Measurements from ENCODE around the gene LRFN3. TPM values are rescaled to one million over a fixed set of nuclear protein-coding genes. Genes with fewer than 3 reads are reported as not detected.

The LRFN3 gene
- total RNA-seq, 2 experiments from 2014 or later = 2.8 to 6.0 TPM

- TF ChIP-seq EZH2phosphoT487 (IDR thresholded peaks at IDR 0.05; ENCODE audit: borderline replicate concordance, low read depth, low read length) (no peak), CTCF (conservative IDR thresholded peaks at IDR 0.05; ENCODE audit: low read length) (no peak)
- Histone ChIP-seq H4K20me1 (ENCODE audit: insufficient read depth, low read length) (no peaks in the 10 kb centered on the region), H3K9me2 (ENCODE audit: insufficient read depth, low read length) (no peaks in the 10 kb centered on the region), H3K79me2 (ENCODE audit: insufficient read depth, low read depth, low read length) (no peaks in the 10 kb centered on the region), H3K4me2 (ENCODE audit: low read length) (no peak overlapping the region), H3K4me3 (ENCODE audit: low read depth, low read length, poor library complexity, severe bottlenecking) (no peak overlapping the region), H3K27ac (ENCODE audit: low read depth, low read length, poor library complexity, severe bottlenecking) (no peak overlapping the region), H2AFZ (ENCODE audit: low read length) (no peak overlapping the region), H3K4me1 (ENCODE audit: insufficient read depth, low read length, poor library complexity, severe bottlenecking) (peaks cover 11% of the 10 kb centered on the region), H3K36me3 (ENCODE audit: insufficient read depth, low read length) (no peaks in the 10 kb centered on the region), H3K9me3 (ENCODE audit: low read length) (no peaks in the 10 kb centered on the region)
- intact Hi-C loops (cut with micrococcal nuclease; ENCODE audit: unreplicated experiment) = no loop called here
- BruUV-seq (replicated peaks) = no TSS peak
- ChIA-PET POLR2A (interaction anchor here (0.7 kb wide), 1 partner anchor 94 kb away, joined by 3 read pairs; no protein-coding TSS in a partner anchor), CTCF (ENCODE audit: unreplicated experiment) (no interaction called here)
- DNase-seq (ENCODE audit: low spot score) = no peak
These were observed 20.7 kb upstream of the LRFN3 start for GRCh38 chr19:35915443-35915842.

GRCh38 chr19:35919306-35919705 is 16.9 kb upstream of the LRFN3 start:
- H4K20me1 ChIP-seq (ENCODE audit: insufficient read depth, low read length) = no peaks in the 10 kb centered on the region
- no peak overlapping the region for H3K4me2 ChIP-seq (ENCODE audit: low read length)
- intact Hi-C loops (cut with micrococcal nuclease; ENCODE audit: unreplicated experiment) = no loop called here
- no TSS peak for BruUV-seq (replicated peaks)
- no peak for DNase-seq (ENCODE audit: low spot score)
- CTCF ChIA-PET (ENCODE audit: unreplicated experiment) = no interaction called here
- TF ChIP-seq EZH2phosphoT487 (IDR thresholded peaks at IDR 0.05; ENCODE audit: borderline replicate concordance, low read depth, low read length) = no peak
- no peak for TF ChIP-seq CTCF (conservative IDR thresholded peaks at IDR 0.05; ENCODE audit: low read length)
- H3K79me2 ChIP-seq (ENCODE audit: insufficient read depth, low read depth, low read length) = no peaks in the 10 kb centered on the region
- no peak overlapping the region for H3K27ac ChIP-seq (ENCODE audit: low read depth, low read length, poor library complexity, severe bottlenecking)
- H2AFZ ChIP-seq (ENCODE audit: low read length) = no peak overlapping the region
- POLR2A ChIA-PET = no interaction called here
- no peaks in the 10 kb centered on the region for H3K36me3 ChIP-seq (ENCODE audit: insufficient read depth, low read length)
- H3K4me1 ChIP-seq (ENCODE audit: insufficient read depth, low read length, poor library complexity, severe bottlenecking) = peaks cover 6% of the 10 kb centered on the region
- no peaks in the 10 kb centered on the region for H3K9me2 ChIP-seq (ENCODE audit: insufficient read depth, low read length)
- no peak overlapping the region for H3K4me3 ChIP-seq (ENCODE audit: low read depth, low read length, poor library complexity, severe bottlenecking)
- no peaks in the 10 kb centered on the region for H3K9me3 ChIP-seq (ENCODE audit: low read length)

- BruUV-seq (replicated peaks) = no TSS peak
- H3K9me2 ChIP-seq (ENCODE audit: insufficient read depth, low read length) = no peaks in the 10 kb centered on the region
These were observed 15.2 kb upstream of the LRFN3 start for GRCh38 chr19:35921012-35921411.

More at GRCh38 chr19:35921012-35921411, 15.2 kb upstream of the LRFN3 start:
- Histone ChIP-seq H3K9me3 (ENCODE audit: low read length) (0 out of 2 replicates have a peak, but pooled peaks cover 9% of the 10 kb centered on the region), H4K20me1 (ENCODE audit: insufficient read depth, low read length) (no peaks in the 10 kb centered on the region), H3K27ac (ENCODE audit: low read depth, low read length, poor library complexity, severe bottlenecking) (no peak overlapping the region), H3K79me2 (ENCODE audit: insufficient read depth, low read depth, low read length) (no peaks in the 10 kb centered on the region), H3K4me2 (ENCODE audit: low read length) (no peak overlapping the region), H3K4me3 (ENCODE audit: low read depth, low read length, poor library complexity, severe bottlenecking) (no peak overlapping the region), H2AFZ (ENCODE audit: low read length) (no peak overlapping the region), H3K4me1 (ENCODE audit: insufficient read depth, low read length, poor library complexity, severe bottlenecking) (peaks cover 6% of the 10 kb centered on the region), H3K36me3 (ENCODE audit: insufficient read depth, low read length) (no peaks in the 10 kb centered on the region)
- TF ChIP-seq EZH2phosphoT487 (IDR thresholded peaks at IDR 0.05; ENCODE audit: borderline replicate concordance, low read depth, low read length) (no peak), CTCF (conservative IDR thresholded peaks at IDR 0.05; ENCODE audit: low read length) (no peak)
- intact Hi-C loops (cut with micrococcal nuclease; ENCODE audit: unreplicated experiment) = no loop called here
- ChIA-PET CTCF (ENCODE audit: unreplicated experiment) (no interaction called here), POLR2A (no interaction called here)
- DNase-seq (ENCODE audit: low spot score) = no peak

All from OCI-LY7 (cell line).